ENCODE results near the gene PEG3.

Gene PEG3

DNA sequence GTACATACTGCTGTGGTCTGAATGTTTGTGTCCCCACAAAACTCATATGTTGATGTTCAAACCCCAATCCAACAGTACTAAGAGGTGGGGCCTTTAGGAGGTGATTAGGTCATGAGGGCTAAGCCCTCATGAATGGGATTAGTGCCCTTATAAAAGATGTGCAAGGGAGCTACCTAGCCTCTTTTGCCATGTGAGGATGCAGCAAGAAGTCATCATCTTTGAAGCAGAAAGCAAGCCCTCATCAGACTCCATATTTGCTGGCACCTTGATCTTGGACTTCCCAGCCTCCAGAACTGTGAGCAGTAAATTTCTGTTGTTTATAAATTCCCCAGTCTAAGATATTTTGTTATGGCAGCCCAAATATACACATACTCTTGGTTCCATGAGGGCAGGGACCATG lies 33.9 kb downstream of the PEG3 start:
- no peak for DNase-seq

All from NCI-H1436 treated with DMSO at 0.1 percent for 48 hours (cell line).